A673 (cell line): ENCODE measurements around the gene TXNRD2. TPM values are rescaled to one million over a fixed set of nuclear protein-coding genes. Genes with fewer than 3 reads are reported as not detected.

Source experiments
- Bru-seq: library from RNA; stranded (reverse); fragments of 400-500 nt; gene quantifications from one replicate; lab custom pipeline; 2021; lab: Mats Ljungman, UMichigan
- BruChase-seq, 2 experiments: library from RNA; stranded (reverse); fragments of 400-500 nt; gene quantifications; one replicate each; lab custom pipeline; 2021; lab: Mats Ljungman, UMichigan
- BruUV-seq: library from RNA; stranded (reverse); fragments of 400-500 nt; replicated peaks from 2 replicates; lab custom pipeline; 2021; lab: Mats Ljungman, UMichigan
- CTCF ChIA-PET: fragments of 300-600 bp; sonication (Branson Sonifier 250); formaldehyde crosslinking; loops from one replicate; lab custom pipeline; 2022; ENCODE audit warnings: antibody characterized with exemption; lab: Charles Lee
- POLR2A ChIA-PET: fragments of 300-600 bp; sonication (Branson Sonifier 250); formaldehyde crosslinking; loops from one replicate; lab custom pipeline; 2022; ENCODE audit warnings: antibody characterized with exemption; ENCODE audit not compliant: low non-redundant PET; lab: Charles Lee
- DNase-seq: peaks from one replicate; pipeline ENCODE4 v3.0.0-alpha.2; 2015; ENCODE audit warnings: low spot score
- H3K27ac ChIP-seq: fragments of 200-600 bp; sonication (generic); 2 replicates; pipeline ENCODE4 v1.5.1; 2016; ENCODE audit warnings: mixed run types, low read depth, mild to moderate bottlenecking, mixed read lengths, antibody characterized with exemption, low read length; ENCODE audit not compliant: poor library complexity, severe bottlenecking
- H3K27me3 ChIP-seq: fragments of 200-600 bp; sonication (generic); replicated peaks from 2 replicates; pipeline ENCODE4 v1.6.1; 2017; ENCODE audit warnings: mixed run types, low read depth, mild to moderate bottlenecking, mixed read lengths, antibody characterized with exemption, low read length; ENCODE audit not compliant: insufficient read depth, poor library complexity
- H3K36me3 ChIP-seq: fragments of 200-600 bp; sonication (generic); 2 replicates; pipeline ENCODE4 v1.6.1; 2016; ENCODE audit warnings: mixed run types, mild to moderate bottlenecking, mixed read lengths, antibody characterized with exemption, low read length; ENCODE audit not compliant: insufficient read depth, poor library complexity, severe bottlenecking
- H3K4me1 ChIP-seq: fragments of 200-600 bp; sonication (generic); 2 replicates; pipeline ENCODE4 v1.6.1; 2017; ENCODE audit warnings: mixed run types, mild to moderate bottlenecking, mixed read lengths, antibody characterized with exemption, low read length; ENCODE audit not compliant: insufficient read depth, poor library complexity, severe bottlenecking
- H3K4me3 ChIP-seq: fragments of 200-600 bp; sonication (generic); 2 replicates; pipeline ENCODE4 v1.5.1; 2016; ENCODE audit warnings: low read depth, mixed run types, mild to moderate bottlenecking, mixed read lengths, low read length; ENCODE audit not compliant: poor library complexity, severe bottlenecking
- H3K9me3 ChIP-seq: fragments of 200-600 bp; sonication (generic); 2 replicates; pipeline ENCODE4 v1.6.1; 2016; ENCODE audit warnings: mixed run types, low read depth, mild to moderate bottlenecking, mixed read lengths, antibody characterized with exemption, low read length; ENCODE audit not compliant: poor library complexity, severe bottlenecking
- CTCF ChIP-seq: fragments of 300-800, 200-600 bp; sonication (generic); conservative IDR thresholded peaks from 2 replicates; pipeline ENCODE4 v1.5.1; 2017; ENCODE audit warnings: low read depth, mild to moderate bottlenecking, antibody characterized with exemption, low read length, moderate library complexity, mixed read lengths
- EZH2 ChIP-seq: fragments of 200-600 bp; sonication (generic); IDR thresholded peaks from 2 replicates; pipeline ENCODE4 v1.6.1; 2017; ENCODE audit warnings: borderline replicate concordance, low read depth, mild to moderate bottlenecking, mixed read lengths, antibody characterized with exemption, low read length; ENCODE audit not compliant: poor library complexity, severe bottlenecking
- intact Hi-C: fragments of 100-400 bp; cut with micrococcal nuclease; formaldehyde crosslinking; loops from one replicate; pipeline ENCODE4 v1.10.0; 2022; ENCODE audit not compliant: unreplicated experiment
- long read RNA-seq: library from polyadenylated mRNA; stranded (forward); transcript quantifications from one replicate; pipeline ENCODE4 v2.0.0, GENCODE V29; 2022
- total RNA-seq: library from RNA; stranded (reverse); gene quantifications from 2 replicates; pipeline ENCODE4 v1.2.3, GENCODE V29; 2021

The TXNRD2 gene
- total RNA-seq (25.2 and 32.6 TPM in 2 replicates), Bru-seq, nascent RNA (percentile 53 among the genes with signal in this experiment), BruChase-seq, experiment 1, labeled RNA remaining after a 2-hour chase (percentile 51 among the genes with signal in this experiment), BruChase-seq, experiment 2, labeled RNA remaining after a 6-hour chase (percentile 57 among the genes with signal in this experiment)
- long read RNA-seq, transcript TXNRD2-206 (7 exons, 1,129 nt) = major isoform, 7 of 45 reads
- long read RNA-seq, partial matches to known transcripts = 2 of 45 reads
- long read RNA-seq, other reads (novel, unspliced or antisense) = 32 of 45 reads

- peaks cover 29% of the 10 kb centered on the region for H3K4me1 ChIP-seq
- peak; percentile 78 for DNase-seq
Observed at GRCh38 chr22:19941365-19942082, at the start of gene TXNRD2, which contains the start of gene COMT. Gene TXNRD2 (minus strand): TSS chr22:19941818. CDS start chr22:19941803, 15 bp downstream. Gene COMT (plus strand): TSS chr22:19941772. CDS start chr22:19962527, 20,755 bp downstream.

DNA sequence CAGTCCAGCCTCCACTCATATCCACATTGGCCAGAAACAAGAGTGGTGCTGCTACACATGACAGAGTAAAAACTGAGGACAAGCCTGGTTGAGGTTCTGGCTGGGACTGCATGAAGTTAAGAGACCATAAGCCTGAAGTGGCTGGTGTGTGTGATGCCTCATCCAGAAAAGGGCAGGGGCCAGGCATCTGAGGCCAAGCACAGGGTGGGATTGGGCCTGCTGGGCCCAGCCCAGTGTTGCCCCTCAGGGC is 49.7 kb upstream of the TXNRD2 start:
- ChIA-PET POLR2A (interaction anchor here (0.6 kb wide), 1 partner anchor 42 kb away, joined by 4 read pairs; no protein-coding TSS in a partner anchor), CTCF (no interaction called here)
- intact Hi-C loops = no loop called here
- no peak for TF ChIP-seq EZH2
- TF ChIP-seq CTCF = no peak
- H3K4me3 ChIP-seq = no peak overlapping the region
- H3K36me3 ChIP-seq = no peaks in the 10 kb centered on the region
- BruUV-seq = no TSS peak
- H3K27me3 ChIP-seq = no peaks in the 10 kb centered on the region
- DNase-seq = no peak
- no peak overlapping the region for H3K27ac ChIP-seq
- H3K4me1 ChIP-seq = peaks cover 7% of the 10 kb centered on the region
- no peaks in the 10 kb centered on the region for H3K9me3 ChIP-seq

More at GRCh38 chr22:19941365-19942082, at the start of gene TXNRD2, which contains the start of gene COMT:
- Histone ChIP-seq H3K4me3 (peak within 1 kb of the TSS; percentile 81), H3K27ac (peak within 1 kb of the TSS; percentile 98), H3K27me3 (no peaks in the 10 kb centered on the region), H3K9me3 (no peaks in the 10 kb centered on the region), H3K36me3 (no peaks in the 10 kb centered on the region)
- ChIA-PET CTCF (interaction anchor here (0.5 to 2.9 kb wide), 2 partner anchors 12 to 211 kb away, joined by 4 to 22 read pairs; no protein-coding TSS in a partner anchor), POLR2A (interaction anchor here (1.0 kb wide), 1 partner anchor 193 kb away, joined by 3 read pairs; no protein-coding TSS in a partner anchor)
- intact Hi-C loops = no loop called here
- TF ChIP-seq EZH2 (no peak), CTCF (no peak)
- no TSS peak for BruUV-seq

DNA sequence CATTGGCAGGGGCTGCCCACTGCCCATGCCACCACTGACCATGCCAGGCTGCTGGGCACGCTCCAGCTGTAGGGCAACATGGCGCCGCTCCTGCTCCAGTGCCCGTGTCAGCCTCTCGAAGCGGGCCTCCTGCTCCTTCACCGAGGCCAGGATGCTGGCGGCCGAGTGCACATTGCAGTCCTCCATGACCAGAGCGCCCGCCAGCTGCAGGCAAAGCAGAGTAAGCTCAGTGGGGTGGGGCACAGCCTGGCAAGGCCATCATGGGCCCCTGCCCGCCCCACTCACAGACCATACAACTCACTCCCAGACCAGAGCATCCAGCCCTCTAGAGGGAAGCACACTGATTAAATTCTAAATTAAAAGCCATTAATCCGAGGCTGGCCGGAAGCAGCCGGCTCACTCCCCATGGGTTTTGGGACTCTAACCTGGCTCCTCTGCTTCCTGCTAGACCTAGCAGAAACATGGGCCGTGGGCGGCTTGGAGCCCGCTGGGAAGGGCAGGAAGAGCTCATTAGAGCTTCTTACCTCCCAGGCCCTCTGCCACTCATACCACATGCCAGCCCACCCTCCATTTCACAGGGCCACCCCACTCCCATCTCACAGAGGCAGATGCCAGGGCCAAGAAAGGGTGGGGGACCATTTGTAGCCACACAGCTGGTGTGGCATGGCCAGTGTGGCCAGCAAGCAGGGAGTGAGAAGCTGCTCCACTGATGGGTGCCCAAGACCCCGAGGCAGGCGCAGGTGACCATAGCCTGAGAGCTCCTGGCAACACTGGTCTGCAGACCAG is 49.2 kb upstream of the TXNRD2 start:
- CTCF ChIA-PET = no interaction called here
- H3K27ac ChIP-seq = no peak overlapping the region
- intact Hi-C loops = no loop called here
- POLR2A ChIA-PET = interaction anchor here (0.6 kb wide), 1 partner anchor 41 kb away, joined by 4 read pairs; no protein-coding TSS in a partner anchor
- H3K9me3 ChIP-seq = no peaks in the 10 kb centered on the region
- no peak overlapping the region for H3K4me3 ChIP-seq
- TF ChIP-seq CTCF = no peak
- TF ChIP-seq EZH2 = no peak
- no peaks in the 10 kb centered on the region for H3K36me3 ChIP-seq
- peaks cover 7% of the 10 kb centered on the region for H3K4me1 ChIP-seq
- no TSS peak for BruUV-seq
- DNase-seq = peak; percentile 63
- H3K27me3 ChIP-seq = no peaks in the 10 kb centered on the region
